Tibial nerve (tissue), 4 donors: Measurements from ENCODE around the gene ITGA4. TPM values are rescaled to one million over a fixed set of nuclear protein-coding genes. Genes with fewer than 3 reads are reported as not detected.

Source experiments
- DNase-seq, 2 donors: peaks; one replicate each; pipeline ENCODE4 v3.0.0-alpha.2; 2019; ENCODE audit warnings: low spot score in 2 of 2
- H3K27ac ChIP-seq, 4 donors: fragments of 200-600 bp; sonication (generic) in 3 of 4; one replicate each; pipeline ENCODE4 v1.5.1; 2017 to 2019; ENCODE audit warnings: mild to moderate bottlenecking in 1 of 4
- H3K27me3 ChIP-seq, 2 donors: fragments of 200-600 bp; sonication (generic) in 1 of 2; one replicate each; pipeline versions ENCODE4 v1.5.1 to v1.6.0; 2017 to 2019
- H3K36me3 ChIP-seq, 3 donors: fragments of 200-600 bp; sonication (generic); one replicate each; pipeline ENCODE4 v1.5.1; 2018 to 2019
- H3K4me1 ChIP-seq, 4 donors: fragments of 200-600 bp; sonication (generic) in 3 of 4; one replicate each; pipeline ENCODE4 v1.5.1; 2017 to 2019
- H3K4me3 ChIP-seq, 4 donors: fragments of 200-600 bp; sonication (generic) in 3 of 4; one replicate each; pipeline ENCODE4 v1.5.1; 2017 to 2019; ENCODE audit warnings: mild to moderate bottlenecking in 1 of 4, moderate library complexity in 1 of 4
- H3K9me3 ChIP-seq, 4 donors: fragments of 200-600 bp; sonication (generic) in 3 of 4; one replicate each; pipeline ENCODE4 v1.5.1; 2017 to 2019
- CTCF ChIP-seq, 5 experiments: fragments of 200-600 bp in 3 of 5; fragments of 450-650 bp in 2 of 5; sonication (generic) in 3 of 5; IDR thresholded peaks; one replicate each; pipeline ENCODE4 v1.5.1; 2016 to 2019; ENCODE audit warnings: antibody characterized with exemption in 5 of 5, mild to moderate bottlenecking in 3 of 5, moderate library complexity in 2 of 5
- EP300 ChIP-seq, 2 donors: sonication (generic); formaldehyde crosslinking; IDR thresholded peaks; one replicate each; pipeline ENCODE4 v1.6.1; 2017; ENCODE audit warnings: antibody characterized with exemption in 2 of 2, mild to moderate bottlenecking in 1 of 2
- POLR2A ChIP-seq, 2 donors: fragments of 450-650 bp; IDR thresholded peaks; one replicate each; pipeline ENCODE4 v1.6.1; 2017; ENCODE audit warnings: antibody characterized with exemption in 2 of 2, mild to moderate bottlenecking in 2 of 2, moderate library complexity in 2 of 2
- WGBS, 2 donors: methylation state at CpG; one replicate each; pipeline ENCODE4 v1.1.5; 2018; 5-methylcytosine and 5-hydroxymethylcytosine counted together
- total RNA-seq, 4 donors: library from RNA; depleted of rRNA; stranded (reverse); fragments of >200 nt; gene quantifications; one replicate each; pipeline ENCODE4 v1.1.0, GENCODE V29; 2016

ITGA4 gene
- total RNA-seq, 4 donors from 2014 or later: 8.0 to 10.7 (median 9.0) TPM

GRCh38 chr2:181500201-181500600, 43.0 kb downstream of the ITGA4 start:
- no peaks in the 10 kb centered on the region for H3K9me3 ChIP-seq
- WGBS, 2 donors: 89 to 90% methylated on average over 4 of the region's 4 CpGs
- H3K27me3 ChIP-seq: no peaks in the 10 kb centered on the region
- H3K4me3 ChIP-seq: no peak overlapping the region
- no peak overlapping the region for H3K27ac ChIP-seq
- no peaks in the 10 kb centered on the region for H3K36me3 ChIP-seq
- TF ChIP-seq EP300 (IDR thresholded peaks at IDR 0.05) (no peak), CTCF (IDR thresholded peaks at IDR 0.05) (no peak), POLR2A (IDR thresholded peaks at IDR 0.05) (no peak)
- no peaks in the 10 kb centered on the region for H3K4me1 ChIP-seq
- DNase-seq: no peak

- H3K27me3 ChIP-seq: no peaks in the 10 kb centered on the region
- TF ChIP-seq POLR2A (IDR thresholded peaks at IDR 0.05) (no peak), CTCF (IDR thresholded peaks at IDR 0.05) (no peak), EP300 (IDR thresholded peaks at IDR 0.05) (no peak)
- H3K4me1 ChIP-seq: no peaks in the 10 kb centered on the region
- no peak overlapping the region for H3K27ac ChIP-seq
- H3K36me3 ChIP-seq: no peaks in the 10 kb centered on the region
- H3K9me3 ChIP-seq: no peaks in the 10 kb centered on the region
- 48 to 60% methylated on average over 3 of the region's 3 CpGs for WGBS, 2 donors
- no peak overlapping the region for H3K4me3 ChIP-seq
- no peak for DNase-seq
Observed at GRCh38 chr2:181515719-181516118, 58.5 kb downstream of the ITGA4 start.

- Histone ChIP-seq H3K27me3 (no peaks in the 10 kb centered on the region), H3K36me3 (no peaks in the 10 kb centered on the region), H3K9me3 (no peaks in the 10 kb centered on the region), H3K27ac (no peak overlapping the region), H3K4me1 (no peaks in the 10 kb centered on the region), H3K4me3 (no peak overlapping the region)
- DNase-seq: no peak
- no peak for TF ChIP-seq EP300 (IDR thresholded peaks at IDR 0.05)
Observed at GRCh38 chr2:181516992-181517391, 59.8 kb downstream of the ITGA4 start.

- H3K36me3 ChIP-seq: no peaks in the 10 kb centered on the region
- WGBS, 2 donors: 46 to 63% methylated on average over 1 of the region's 1 CpG
- no peak overlapping the region for H3K4me3 ChIP-seq
- H3K27me3 ChIP-seq: no peaks in the 10 kb centered on the region
- no peak overlapping the region for H3K27ac ChIP-seq
- no peak for DNase-seq
- H3K9me3 ChIP-seq: no peaks in the 10 kb centered on the region
- TF ChIP-seq CTCF (IDR thresholded peaks at IDR 0.05): no peak
- TF ChIP-seq POLR2A (IDR thresholded peaks at IDR 0.05): no peak
- TF ChIP-seq EP300 (IDR thresholded peaks at IDR 0.05): no peak
- no peaks in the 10 kb centered on the region for H3K4me1 ChIP-seq
Observed at GRCh38 chr2:181517685-181518301, 60.6 kb downstream of the ITGA4 start.

GRCh38 chr2:181520253-181520652, 63.1 kb downstream of the ITGA4 start:
- H3K27me3 ChIP-seq: no peaks in the 10 kb centered on the region
- no peaks in the 10 kb centered on the region for H3K4me1 ChIP-seq
- no peaks in the 10 kb centered on the region for H3K9me3 ChIP-seq
- no peaks in the 10 kb centered on the region for H3K36me3 ChIP-seq
- TF ChIP-seq EP300 (IDR thresholded peaks at IDR 0.05) (no peak), CTCF (IDR thresholded peaks at IDR 0.05) (no peak), POLR2A (IDR thresholded peaks at IDR 0.05) (no peak)
- no peak overlapping the region for H3K27ac ChIP-seq
- DNase-seq: no peak
- no peak overlapping the region for H3K4me3 ChIP-seq
- WGBS, 2 donors: 97 to 100% methylated on average over 1 of the region's 1 CpG

GRCh38 chr2:181523756-181524155, 66.6 kb downstream of the ITGA4 start:
- H3K9me3 ChIP-seq: no peaks in the 10 kb centered on the region
- no peak for TF ChIP-seq POLR2A (IDR thresholded peaks at IDR 0.05)
- no peak for TF ChIP-seq EP300 (IDR thresholded peaks at IDR 0.05)
- no peak for TF ChIP-seq CTCF (IDR thresholded peaks at IDR 0.05)
- 79 to 87% methylated on average over 5 of the region's 5 CpGs for WGBS, 2 donors
- DNase-seq: no peak
- H3K27ac ChIP-seq: no peak overlapping the region
- peaks cover 0 to 4% (median 0%) of the 10 kb centered on the region in 3 donors for H3K36me3 ChIP-seq
- no peaks in the 10 kb centered on the region for H3K4me1 ChIP-seq
- no peak overlapping the region for H3K4me3 ChIP-seq
- no peaks in the 10 kb centered on the region for H3K27me3 ChIP-seq
